GM19328 (cell line): ENCODE measurements around the gene TM4SF20.

Experiments
- ATAC-seq: cut with Tn5 transposase; IDR thresholded peaks from one replicate; pipeline ENCODE4 v1.9.1; 2021; ENCODE audit warnings: mild to moderate bottlenecking, moderate library complexity; ENCODE audit not compliant: unreplicated experiment

TM4SF20 gene

DNA sequence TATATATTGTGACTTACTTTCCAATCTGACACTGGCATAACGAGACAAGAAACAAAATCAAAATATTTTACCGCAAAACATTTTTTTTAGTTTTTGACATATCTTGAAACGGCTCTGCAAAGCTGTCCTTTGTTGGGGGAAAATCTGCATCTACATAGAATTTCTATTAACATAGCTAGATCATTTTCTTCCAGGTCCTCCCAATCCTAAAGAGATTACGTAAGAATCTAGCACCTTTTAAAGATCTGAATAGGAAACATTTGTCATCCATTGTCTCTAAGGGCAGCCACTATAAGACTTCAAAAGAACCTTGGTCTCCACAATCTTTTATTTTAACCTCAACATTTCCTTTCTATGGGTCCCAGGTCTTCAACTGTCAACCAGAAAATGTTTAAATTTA lies 55.3 kb downstream of the TM4SF20 start:
- no peak for ATAC-seq

DNA sequence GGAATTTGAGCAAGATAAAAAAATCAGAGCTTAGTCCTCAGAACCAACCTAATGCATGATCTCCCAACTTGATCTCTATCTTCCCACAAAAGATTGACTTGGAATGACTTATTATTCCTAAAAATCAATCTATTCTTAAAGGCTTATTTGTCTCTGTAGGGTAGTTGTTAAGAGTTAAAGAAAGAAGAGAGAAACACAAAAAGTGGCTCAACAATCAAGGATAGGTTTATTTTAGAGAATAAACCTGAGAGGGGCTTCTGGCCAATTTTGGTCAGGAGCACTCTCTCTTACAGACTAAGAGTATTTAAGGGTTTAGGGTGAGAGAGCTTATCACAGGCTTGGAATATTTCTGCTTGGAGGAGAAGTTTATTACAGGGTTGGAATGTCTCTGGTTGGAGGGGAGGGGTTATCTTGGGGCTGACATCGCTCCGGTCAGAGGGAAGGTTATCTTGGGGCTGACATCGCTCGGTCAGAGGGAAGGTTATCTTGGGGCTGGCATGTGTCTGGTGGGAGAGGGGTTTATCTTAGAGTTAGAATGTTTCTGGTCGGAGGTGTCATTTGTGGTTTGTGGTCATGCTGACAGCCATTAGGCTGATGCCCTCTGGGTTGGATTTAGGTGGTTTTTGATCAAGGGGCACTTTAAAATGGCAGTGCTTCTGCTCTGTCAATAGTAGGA lies 56.4 kb downstream of the TM4SF20 start:
- no peak for ATAC-seq

DNA sequence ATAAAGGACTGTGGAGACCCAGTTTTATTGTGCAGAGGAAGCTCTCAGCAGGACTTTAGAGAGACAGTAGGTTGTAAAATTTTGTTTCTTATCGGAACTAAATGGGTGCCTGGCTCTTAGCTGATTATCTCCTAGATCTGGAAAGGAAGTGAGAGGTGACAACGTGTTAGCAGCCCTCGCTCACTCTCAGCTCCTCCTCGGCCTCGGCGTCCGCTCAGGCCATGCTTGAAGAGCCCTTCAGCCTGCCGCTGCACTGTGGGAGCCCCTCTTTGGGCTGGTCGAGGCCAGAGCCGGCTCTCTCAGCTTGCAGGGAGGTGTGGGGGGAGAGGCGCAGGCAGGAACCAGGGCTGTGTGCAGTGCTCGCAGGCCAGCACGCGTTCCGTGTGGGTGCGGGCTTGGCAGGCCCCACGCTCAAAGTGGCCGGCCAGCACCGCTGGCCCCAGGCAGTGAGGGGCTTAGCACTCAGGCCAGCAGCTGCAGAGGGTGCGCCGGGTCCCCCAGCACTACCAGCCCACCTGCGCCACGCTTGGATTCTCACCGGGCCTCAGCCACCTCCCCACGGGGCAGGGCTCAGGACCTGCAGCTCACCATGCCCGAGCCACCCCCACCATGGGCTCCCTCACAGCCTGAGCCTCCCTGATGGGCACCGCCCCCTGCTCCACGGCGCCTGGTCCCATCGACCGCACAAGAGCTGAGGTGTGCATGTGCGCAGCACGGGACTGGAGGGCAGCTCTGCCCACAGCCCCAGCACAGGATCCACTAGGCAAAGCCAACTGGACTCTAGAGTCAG lies 58.6 kb downstream of the TM4SF20 start:
- no peak for ATAC-seq

DNA sequence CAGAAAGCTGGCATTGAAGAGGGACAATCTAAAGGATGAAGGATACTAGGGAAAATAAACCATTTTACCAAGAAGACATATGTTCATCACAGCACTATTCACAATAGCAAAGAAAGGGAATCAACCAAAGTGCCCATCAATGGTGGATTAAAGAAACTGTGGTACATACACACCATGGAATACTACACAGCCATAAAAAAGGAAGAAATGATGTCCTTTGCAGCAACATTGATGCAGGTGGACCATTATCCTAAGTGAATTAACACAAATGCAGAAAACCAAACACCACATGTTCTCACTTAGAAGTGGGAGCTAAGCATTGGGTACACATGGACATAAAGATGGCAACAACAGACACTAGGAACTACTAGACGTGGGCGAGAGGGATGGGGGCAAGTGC lies 61.3 kb downstream of the TM4SF20 start:
- no peak for ATAC-seq

DNA sequence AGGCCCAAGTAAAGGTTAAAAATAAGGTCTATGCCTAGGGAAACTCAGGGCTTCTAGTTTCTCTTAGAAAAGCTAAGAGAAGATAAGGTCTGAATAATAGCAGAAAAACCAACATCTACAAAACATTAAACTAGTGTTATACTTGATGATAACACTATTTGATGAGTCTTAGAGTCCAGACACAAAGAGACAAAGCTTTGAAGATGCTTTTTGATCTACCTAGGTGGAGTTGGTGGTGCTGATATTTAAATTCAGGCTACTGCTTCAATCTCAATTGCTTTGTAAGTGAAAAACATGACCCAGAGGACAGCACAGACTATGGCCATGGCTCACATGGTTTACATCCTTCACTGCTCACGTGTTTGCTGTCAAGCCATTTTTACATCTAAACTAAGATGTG lies 65.8 kb downstream of the TM4SF20 start:
- ATAC-seq, result no peak

DNA sequence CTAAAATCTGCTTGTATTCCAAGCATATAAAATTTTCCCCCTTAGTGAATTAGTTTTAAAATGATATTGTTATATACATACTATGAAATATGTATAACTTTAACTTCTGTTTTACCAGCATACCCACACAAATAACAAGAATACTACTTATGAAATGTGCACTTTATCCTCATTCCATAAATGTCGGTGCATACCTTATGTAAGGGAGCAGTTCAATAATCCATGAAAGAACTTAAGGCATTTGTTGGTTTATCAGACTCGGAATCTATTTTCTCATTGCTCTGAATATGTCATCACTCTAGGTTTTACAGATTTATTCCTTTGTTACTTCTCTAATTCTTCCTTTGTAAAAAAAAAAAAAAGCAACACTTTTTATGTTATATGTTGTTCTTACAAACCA lies 66.5 kb downstream of the TM4SF20 start:
- no peak for ATAC-seq
